IMR-90 (cell line): ENCODE data around the gene PLEKHH1. TPM values are rescaled to one million over a fixed set of nuclear protein-coding genes. Genes with fewer than 3 reads are reported as not detected.

Experiments
- ATAC-seq: fragments of 200-7000 bp; cut with Tn5 transposase; 2 replicates; pipeline ENCODE4 v1.9.1; 2020; ENCODE audit warnings: low read depth, mild to moderate bottlenecking, moderate library complexity
- BruUV-seq: library from RNA; stranded (reverse); fragments of 400-500 nt; replicated peaks from 2 replicates; lab custom pipeline; 2021; lab: Mats Ljungman, UMichigan
- CTCF ChIA-PET: fragments of 300-600 bp; formaldehyde crosslinking; extraction: SDS; loops from one replicate; lab custom pipeline; 2021; ENCODE audit warnings: antibody characterized with exemption; lab: Yijun Ruan, JAX
- POLR2A ChIA-PET: fragments of 300-600 bp; sonication (Branson Sonifier 250); formaldehyde crosslinking; loops from one replicate; lab custom pipeline; 2022; ENCODE audit warnings: antibody characterized with exemption; ENCODE audit not compliant: unreplicated experiment; lab: Charles Lee
- DNase-seq: peaks from one replicate; pipeline ENCODE4 v3.0.0; 2013
- H2AFZ ChIP-seq: replicated peaks from 2 replicates; pipeline ENCODE3; 2013; ENCODE audit warnings: low read length, mild to moderate bottlenecking; ENCODE audit not compliant: poor library complexity
- H2AK5ac ChIP-seq: 2 replicates; pipeline ENCODE4 v1.6.1; 2013; ENCODE audit warnings: low read depth, low read length, inconsistent platforms
- H2AK9ac ChIP-seq: replicated peaks from 2 replicates; pipeline ENCODE3; 2013; ENCODE audit warnings: mild to moderate bottlenecking, low read depth, low read length, moderate library complexity; ENCODE audit not compliant: poor library complexity
- H2BK120ac ChIP-seq: 2 replicates; pipeline ENCODE4 v1.6.1; 2013; ENCODE audit warnings: low read depth, low read length, inconsistent platforms
- H2BK15ac ChIP-seq: 3 replicates; pipeline ENCODE4 v1.6.1; 2013; ENCODE audit warnings: low read depth, low read length, inconsistent platforms
- H2BK20ac ChIP-seq: 2 replicates; pipeline ENCODE4 v1.6.1; 2013; ENCODE audit warnings: low read depth, mild to moderate bottlenecking, inconsistent platforms, low read length, moderate library complexity
- H2BK5ac ChIP-seq: 2 replicates; pipeline ENCODE4 v1.6.1; 2013; ENCODE audit warnings: mild to moderate bottlenecking, low read depth, low read length, inconsistent platforms; ENCODE audit not compliant: poor library complexity, severe bottlenecking
- H3K14ac ChIP-seq: replicated peaks from 2 replicates; pipeline ENCODE4 v1.6.1; 2013; ENCODE audit warnings: low read depth, low read length, inconsistent platforms
- H3K18ac ChIP-seq: 2 replicates; pipeline ENCODE4 v1.6.1; 2013; ENCODE audit warnings: low read depth, low read length, control low read depth
- H3K23ac ChIP-seq: 2 replicates; pipeline ENCODE4 v1.6.1; 2013; ENCODE audit warnings: low read depth, low read length, inconsistent platforms
- H3K27ac ChIP-seq: 2 replicates; pipeline ENCODE4 v1.5.1; 2013; ENCODE audit warnings: mild to moderate bottlenecking, control low read depth, low read length; ENCODE audit not compliant: insufficient read depth
- H3K27me3 ChIP-seq: 2 replicates; pipeline ENCODE4 v1.6.1; 2013; ENCODE audit warnings: low read length; ENCODE audit not compliant: control insufficient read depth, insufficient read depth
- H3K36me3 ChIP-seq: 2 replicates; pipeline ENCODE4 v1.6.1; 2013; ENCODE audit warnings: low read length, mixed read lengths; ENCODE audit not compliant: control insufficient read depth, insufficient read depth
- H3K4ac ChIP-seq: 2 replicates; pipeline ENCODE4 v1.6.1; 2013; ENCODE audit warnings: low read depth, low read length, inconsistent platforms
- H3K4me1 ChIP-seq: 2 replicates; pipeline ENCODE4 v1.6.1; 2013; ENCODE audit warnings: low read length, mixed read lengths; ENCODE audit not compliant: control insufficient read depth, insufficient read depth
- H3K4me2 ChIP-seq: 2 replicates; pipeline ENCODE4 v1.6.1; 2013; ENCODE audit warnings: low read depth, mild to moderate bottlenecking, control low read depth, low read length, moderate library complexity
- H3K4me3 ChIP-seq: 2 replicates; pipeline ENCODE4 v1.5.1; 2013; ENCODE audit warnings: low read depth, mild to moderate bottlenecking, control low read depth, low read length, moderate library complexity; ENCODE audit not compliant: insufficient read depth
- H3K56ac ChIP-seq: 2 replicates; pipeline ENCODE4 v1.6.1; 2013; ENCODE audit warnings: low read length, inconsistent platforms; ENCODE audit not compliant: insufficient read depth; ENCODE audit errors: extremely low read depth
- H3K79me1 ChIP-seq, 2 experiments: 2 replicates each; pipeline ENCODE4 v1.6.1; 2013; ENCODE audit warnings: low read length in 2 of 2, inconsistent platforms in 1 of 2, low read depth in 1 of 2
- H3K9ac ChIP-seq: 2 replicates; pipeline ENCODE4 v1.6.1; 2013; ENCODE audit warnings: low read depth, low read length, control low read depth
- H3K9me1 ChIP-seq: 2 replicates; pipeline ENCODE4 v1.6.1; 2013; ENCODE audit warnings: low read length, inconsistent platforms; ENCODE audit not compliant: insufficient read depth
- H3K9me3 ChIP-seq: 2 replicates; pipeline ENCODE4 v1.6.1; 2013; ENCODE audit warnings: low read length; ENCODE audit not compliant: control insufficient read depth, insufficient read depth
- H4K20me1 ChIP-seq: 2 replicates; pipeline ENCODE4 v1.6.1; 2013; ENCODE audit warnings: low read length, inconsistent platforms; ENCODE audit not compliant: insufficient read depth
- H4K5ac ChIP-seq: 2 replicates; pipeline ENCODE4 v1.6.1; 2013; ENCODE audit warnings: mild to moderate bottlenecking, low read depth, low read length, control low read depth
- H4K8ac ChIP-seq, 2 experiments: 2 replicates each; pipeline ENCODE4 v1.6.1; 2013; ENCODE audit warnings: low read depth in 2 of 2, low read length in 2 of 2, control low read depth in 1 of 2, inconsistent platforms in 1 of 2
- H4K91ac ChIP-seq: 2 replicates; pipeline ENCODE4 v1.6.1; 2013; ENCODE audit warnings: low read depth, low read length, inconsistent platforms; ENCODE audit not compliant: insufficient read depth
- BHLHE40 ChIP-seq: fragments of 150-350 bp; IDR thresholded peaks from 2 replicates; pipeline ENCODE4 v1.6.1; 2016; ENCODE audit warnings: mild to moderate bottlenecking, low read depth, low read length
- FOS ChIP-seq: fragments of 150-350 bp; IDR thresholded peaks from 2 replicates; pipeline ENCODE4 v1.6.1; 2016; ENCODE audit warnings: low read depth, low read length
- MXI1 ChIP-seq: IDR thresholded peaks from 2 replicates; pipeline ENCODE4 v1.6.1; 2012; ENCODE audit warnings: low read depth, mild to moderate bottlenecking, low read length, moderate library complexity, borderline replicate concordance
- NFE2L2 ChIP-seq: fragments of 150-350 bp; IDR thresholded peaks from 2 replicates; pipeline ENCODE4 v1.6.1; 2016; ENCODE audit warnings: low read depth, mild to moderate bottlenecking, low read length
- RCOR1 ChIP-seq: IDR thresholded peaks from 2 replicates; pipeline ENCODE4 v1.6.1; 2012; ENCODE audit warnings: mild to moderate bottlenecking, low read length, improper control_type of control experiment; ENCODE audit not compliant: insufficient replicate concordance
- RFX5 ChIP-seq: IDR thresholded peaks from 2 replicates; pipeline ENCODE4 v1.8.0; 2012; ENCODE audit warnings: low read depth, mild to moderate bottlenecking, low read length, moderate library complexity
- SMC3 ChIP-seq: fragments of 150-350 bp; IDR thresholded peaks from 2 replicates; pipeline ENCODE4 v1.6.1; 2016; ENCODE audit warnings: low read depth, mild to moderate bottlenecking, antibody characterized with exemption, low read length, moderate library complexity
- USF2 ChIP-seq: fragments of 150-350 bp; IDR thresholded peaks from 2 replicates; pipeline ENCODE4 v1.6.1; 2017; ENCODE audit warnings: mild to moderate bottlenecking, antibody characterized with exemption, low read length, low read depth
- WGBS, 2 experiments: methylation state at CpG; one replicate each; pipeline versions ENCODE4 v1.1.5 to v1.1.7; 2013; ENCODE audit warnings: missing lambda C conversion rate in 2 of 2; ENCODE audit not compliant: insufficient read length in 1 of 2; ENCODE audit errors: extremely low coverage in 2 of 2; 5-methylcytosine and 5-hydroxymethylcytosine counted together
- dilution Hi-C: fragments of 300-500 bp; cut with HindIII; formaldehyde crosslinking; loops from one replicate; pipeline ENCODE4 v1.14.3; 2018; ENCODE audit warnings: low sequenced_read_pairs; ENCODE audit not compliant: unreplicated experiment
- in situ Hi-C: fragments of 300-500 bp; cut with MboI; formaldehyde crosslinking; loops from 3 replicates; pipeline ENCODE4 v1.14.3; 2019; ENCODE audit warnings: low sequenced_read_pairs, inconsistent platforms, mixed read lengths
- intact Hi-C: fragments of 100-400 bp; cut with micrococcal nuclease; formaldehyde crosslinking; loops from 2 replicates; pipeline ENCODE4 v1.10.0; 2022
- polyA plus RNA-seq, 3 experiments: library from polyadenylated mRNA; depleted of rRNA; stranded (reverse); fragments of >200 nt; gene quantifications; 2 replicates each; pipeline ENCODE4 v1.2.3, GENCODE V29; 2012; ENCODE audit warnings: low replicate concordance in 1 of 3
- total RNA-seq: library from RNA; depleted of rRNA; stranded (reverse); fragments of >200 nt; gene quantifications from 2 replicates; pipeline ENCODE4 v1.2.3, GENCODE V29; 2012

The PLEKHH1 gene
- total and polyA plus RNA-seq, 2 of the 4 experiments (the other 2 are of a cell fraction), result under 0.01 to 0.34 TPM

GRCh38 chr14:67579636-67580035 lies 46.5 kb downstream of the PLEKHH1 start:
- intact Hi-C loops (no loop called here), in situ Hi-C loops (no loop called here), dilution Hi-C loops (no loop called here)
- POLR2A ChIA-PET, result no interaction called here
- H3K9me1 ChIP-seq, result 0 out of 2 replicates have a peak, but pooled peaks cover 3% of the 10 kb centered on the region
- H3K4me1 ChIP-seq, result no peaks in the 10 kb centered on the region
- no peak overlapping the region for H3K4me3 ChIP-seq
- no peak overlapping the region for H3K4ac ChIP-seq
- H4K5ac ChIP-seq, result no peak overlapping the region
- H3K27ac ChIP-seq, result no peak overlapping the region
- no peaks in the 10 kb centered on the region for H3K36me3 ChIP-seq
- H3K18ac ChIP-seq, result no peak overlapping the region
- H3K56ac ChIP-seq, result no peak overlapping the region
- no peak overlapping the region for H2AK5ac ChIP-seq
- DNase-seq (no peak), ATAC-seq (no peak)
- no peak overlapping the region for H2BK5ac ChIP-seq
- no peak overlapping the region for H2BK120ac ChIP-seq
- H3K23ac ChIP-seq, result no peak overlapping the region
- no peaks in the 10 kb centered on the region for H3K79me1 ChIP-seq
- no peak overlapping the region for H2AFZ ChIP-seq
- no peak overlapping the region for H3K14ac ChIP-seq
- no peak overlapping the region for H4K8ac ChIP-seq
- H2BK20ac ChIP-seq, result no peak overlapping the region
- H2BK15ac ChIP-seq, result no peak overlapping the region
- WGBS, 2 experiments, result 77% methylated on average over 6 of the region's 7 CpGs; no CpG with 5 or more reads in 1 of the 2 experiments
- no TSS peak for BruUV-seq
- no peak for TF ChIP-seq RFX5
- no peak for TF ChIP-seq RCOR1
- no peak for TF ChIP-seq FOS
- TF ChIP-seq NFE2L2, result no peak
- no peak for TF ChIP-seq USF2
- TF ChIP-seq BHLHE40, result no peak
- TF ChIP-seq MXI1, result no peak
- TF ChIP-seq SMC3, result no peak
- no peak overlapping the region for H4K91ac ChIP-seq
- no peaks in the 10 kb centered on the region for H4K20me1 ChIP-seq
- H3K4me2 ChIP-seq, result no peak overlapping the region
- H3K9ac ChIP-seq, result no peak overlapping the region
- H3K27me3 ChIP-seq, result peaks cover 4% of the 10 kb centered on the region; the same call in 1 of the 2 replicates
- H3K9me3 ChIP-seq, result no peaks in the 10 kb centered on the region
- CTCF ChIA-PET, result interaction anchor here (0.6 to 5.2 kb wide), 2 partner anchors 9 to 51 kb away, joined by 3 to 24 read pairs; no protein-coding TSS in a partner anchor
- H2AK9ac ChIP-seq, result no peak overlapping the region
